A549 treated with dexamethasone at 1 μM for 4 hours (cell line): ENCODE data around the gene ELAVL4. TPM values are rescaled to one million over a fixed set of nuclear protein-coding genes. Genes with fewer than 3 reads are reported as not detected.

Experiments
- total RNA-seq: library from RNA; stranded (reverse); fragments of 200-300 nt; extraction: Qiagen RNA extraction; gene quantifications from 5 replicates; pipeline ENCODE4 v1.2.3, GENCODE V29; 2022

ELAVL4 gene
- not detected in 5 replicates for total RNA-seq

GRCh38 chr1:50108497-50109059 is at the start of gene ELAVL4:
Gene ELAVL4 (plus strand): TSS chr1:50108920. CDS start chr1:50109190, 270 bp downstream.

Other genes starting within 250 kb of the ELAVL4 start
- not detected in 5 replicates for gene AGBL4, start 85.0 kb upstream of the ELAVL4 start, total RNA-seq